HG02759 (cell line): ENCODE results near the gene MYL12B.
A peak's percentile ranks its signal among the peaks of the same experiment; 100 is the strongest.

Source experiments
- ATAC-seq: cut with Tn5 transposase; IDR thresholded peaks from one replicate; pipeline ENCODE4 v1.9.1; 2021; ENCODE audit warnings: mild to moderate bottlenecking, moderate library complexity; ENCODE audit not compliant: unreplicated experiment

The MYL12B gene

GRCh38 chr18:3234457-3234856, 27.5 kb upstream of the MYL12B start:
- ATAC-seq = no peak

DNA sequence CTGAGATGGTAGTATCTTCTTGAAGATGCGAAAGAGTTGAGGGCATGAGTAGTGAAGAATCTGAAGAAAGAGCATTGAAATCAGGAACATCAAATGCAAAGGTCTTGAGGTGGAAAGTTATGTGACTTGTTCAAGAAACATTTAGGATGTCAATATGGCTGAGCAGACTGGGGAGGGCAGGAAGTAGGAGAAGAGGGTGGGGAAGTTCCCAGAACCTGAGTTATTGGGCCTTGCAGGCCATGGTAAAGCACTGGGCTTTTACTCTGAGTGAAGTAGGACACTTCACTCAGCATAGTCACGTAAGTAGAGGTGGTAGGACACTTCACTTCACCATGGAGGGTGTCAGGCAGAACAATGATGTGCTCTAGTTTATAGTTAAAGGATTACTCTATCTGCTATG, 26.1 kb upstream of the MYL12B start:
- ATAC-seq = no peak

GRCh38 chr18:3236470-3236869, 25.5 kb upstream of the MYL12B start:
- no peak for ATAC-seq

GRCh38 chr18:3238742-3239141, 23.2 kb upstream of the MYL12B start:
- no peak for ATAC-seq

GRCh38 chr18:3245185-3245564, 16.8 kb upstream of the MYL12B start:
- no peak for ATAC-seq

GRCh38 chr18:3245853-3246634, 15.9 kb upstream of the MYL12B start:
- ATAC-seq = peak; percentile 46

DNA sequence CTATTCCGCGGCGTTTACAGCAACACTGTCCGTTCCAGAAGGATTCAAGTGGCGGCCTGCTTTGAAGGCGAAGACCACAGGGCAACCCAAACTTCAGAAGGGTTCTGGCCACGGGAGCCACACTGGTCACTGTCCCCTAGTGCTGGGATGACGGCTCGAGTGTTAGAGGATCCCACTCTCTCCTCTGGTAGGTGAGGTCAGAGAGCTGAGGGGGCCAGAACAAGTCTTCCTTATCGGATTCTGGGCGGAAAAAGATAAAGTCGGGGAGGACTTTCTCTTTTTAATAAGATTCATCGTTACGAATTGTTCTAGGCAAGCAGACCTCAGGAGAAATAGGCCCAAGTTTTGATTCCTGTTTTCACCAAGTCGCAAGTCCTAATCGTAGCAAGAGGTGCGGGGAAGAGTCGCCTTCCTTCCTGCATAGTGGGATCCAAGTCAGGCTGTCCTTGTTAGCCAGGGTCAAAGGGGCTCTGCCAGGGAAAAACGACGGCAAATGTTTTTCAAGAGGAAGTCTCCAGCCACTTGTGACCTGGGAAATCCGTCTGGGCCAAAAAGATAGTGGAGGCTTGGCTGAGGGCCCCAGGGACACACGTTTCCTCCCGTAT, 15.2 kb upstream of the MYL12B start:
- no peak for ATAC-seq

GRCh38 chr18:3247240-3248061, 14.5 kb upstream of the MYL12B start, which contains the start of gene MYL12A:
TSS of gene MYL12A (plus strand) at chr18:3247801. CDS start at chr18:3253248, 5,447 bp downstream.
- peak; percentile 86 for ATAC-seq

DNA sequence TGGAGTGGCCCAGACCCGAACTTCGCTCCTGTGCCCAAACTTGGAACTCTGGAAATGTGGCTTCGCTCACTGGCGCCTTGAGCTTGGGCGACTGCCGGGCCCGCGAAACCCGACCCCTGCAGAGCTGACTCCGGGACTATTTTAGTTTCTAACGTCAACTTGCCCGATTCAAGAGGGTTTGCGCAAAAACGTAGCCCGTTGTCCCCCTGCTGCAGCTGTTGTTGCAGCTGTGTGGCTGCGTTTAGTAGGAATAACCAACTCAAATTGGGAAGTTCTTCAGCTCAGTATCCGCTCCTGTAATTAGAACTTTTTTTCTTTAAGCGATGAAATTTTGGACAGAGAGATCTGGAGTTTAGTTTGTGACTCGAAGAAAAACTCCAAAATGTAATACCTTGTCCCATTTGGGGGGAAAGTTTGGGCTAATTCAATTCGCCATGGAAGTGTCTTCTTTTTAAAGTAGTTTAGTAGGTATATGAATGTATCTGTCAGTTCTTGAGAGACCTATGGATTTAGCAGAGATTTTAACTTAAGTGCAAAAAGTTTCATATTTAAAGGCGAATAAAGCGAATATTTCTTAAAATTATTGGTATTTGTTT, 13.8 kb upstream of the MYL12B start:
- no peak for ATAC-seq

- ATAC-seq = no peak
Measured at GRCh38 chr18:3248658-3249359, 13.1 kb upstream of the MYL12B start.

GRCh38 chr18:3250237-3251107, 11.5 kb upstream of the MYL12B start:
- no peak for ATAC-seq

GRCh38 chr18:3251249-3251962, 10.5 kb upstream of the MYL12B start:
- ATAC-seq = no peak

- ATAC-seq = no peak
Measured at GRCh38 chr18:3251963-3252277, 10.0 kb upstream of the MYL12B start.

DNA sequence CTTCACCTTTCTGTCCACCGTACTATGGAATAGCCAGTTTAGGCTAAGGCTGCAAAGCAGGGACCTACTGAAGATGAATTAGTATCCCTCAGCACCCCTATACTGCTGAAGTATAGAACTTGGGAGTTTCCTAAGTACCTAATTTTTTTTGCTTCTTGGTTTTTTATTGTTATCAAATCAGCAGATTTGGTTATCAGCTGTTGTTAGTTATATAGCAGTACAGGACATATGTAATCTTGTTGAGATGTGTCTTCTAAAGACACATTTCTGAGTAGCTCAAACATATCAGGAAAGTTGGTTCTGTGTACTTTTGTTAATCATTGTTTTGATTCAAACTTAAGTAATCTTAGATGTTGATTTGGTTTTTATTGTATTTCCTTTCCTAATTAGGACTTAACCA, 9.1 kb upstream of the MYL12B start:
- ATAC-seq = no peak

DNA sequence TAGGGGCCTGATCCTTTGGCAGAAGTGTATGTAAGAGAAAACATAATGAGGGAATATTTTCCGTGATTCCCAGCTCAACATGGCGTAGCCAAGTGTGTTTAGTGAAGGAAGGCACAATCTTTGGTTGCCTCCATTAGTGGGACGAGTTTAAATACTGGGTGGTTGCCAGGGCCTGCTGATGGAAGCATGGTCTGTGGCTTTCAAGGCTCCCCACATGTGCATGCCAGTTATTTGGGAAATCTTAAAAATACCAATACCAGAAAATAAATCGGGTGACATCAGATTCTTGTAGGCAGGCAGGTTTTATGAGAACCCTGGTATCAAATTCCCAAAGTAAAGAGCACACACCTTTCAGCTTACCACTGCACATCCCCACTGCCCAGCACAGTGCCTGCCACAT, 7.2 kb upstream of the MYL12B start:
- ATAC-seq = no peak

DNA sequence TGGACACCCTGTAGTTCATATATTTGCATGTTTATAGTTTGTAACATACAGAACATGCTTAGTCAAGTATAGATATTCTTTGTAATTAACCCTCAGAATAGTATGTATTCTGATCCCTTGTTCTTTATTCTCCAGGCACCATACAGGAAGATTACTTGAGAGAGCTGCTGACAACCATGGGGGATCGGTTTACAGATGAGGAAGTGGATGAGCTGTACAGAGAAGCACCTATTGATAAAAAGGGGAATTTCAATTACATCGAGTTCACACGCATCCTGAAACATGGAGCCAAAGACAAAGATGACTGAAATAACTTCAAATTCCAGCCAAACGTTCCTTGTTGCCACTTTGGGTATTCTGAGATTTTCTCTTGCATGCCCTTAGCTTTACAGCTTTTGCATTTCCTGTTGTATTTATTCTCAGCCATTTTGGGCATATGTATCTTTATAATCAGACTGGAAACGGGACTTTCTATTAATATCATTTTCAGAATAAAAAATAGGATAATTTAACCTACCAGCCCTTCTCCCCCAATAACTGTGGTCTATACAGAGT, 6.2 kb upstream of the MYL12B start:
- no peak for ATAC-seq

DNA sequence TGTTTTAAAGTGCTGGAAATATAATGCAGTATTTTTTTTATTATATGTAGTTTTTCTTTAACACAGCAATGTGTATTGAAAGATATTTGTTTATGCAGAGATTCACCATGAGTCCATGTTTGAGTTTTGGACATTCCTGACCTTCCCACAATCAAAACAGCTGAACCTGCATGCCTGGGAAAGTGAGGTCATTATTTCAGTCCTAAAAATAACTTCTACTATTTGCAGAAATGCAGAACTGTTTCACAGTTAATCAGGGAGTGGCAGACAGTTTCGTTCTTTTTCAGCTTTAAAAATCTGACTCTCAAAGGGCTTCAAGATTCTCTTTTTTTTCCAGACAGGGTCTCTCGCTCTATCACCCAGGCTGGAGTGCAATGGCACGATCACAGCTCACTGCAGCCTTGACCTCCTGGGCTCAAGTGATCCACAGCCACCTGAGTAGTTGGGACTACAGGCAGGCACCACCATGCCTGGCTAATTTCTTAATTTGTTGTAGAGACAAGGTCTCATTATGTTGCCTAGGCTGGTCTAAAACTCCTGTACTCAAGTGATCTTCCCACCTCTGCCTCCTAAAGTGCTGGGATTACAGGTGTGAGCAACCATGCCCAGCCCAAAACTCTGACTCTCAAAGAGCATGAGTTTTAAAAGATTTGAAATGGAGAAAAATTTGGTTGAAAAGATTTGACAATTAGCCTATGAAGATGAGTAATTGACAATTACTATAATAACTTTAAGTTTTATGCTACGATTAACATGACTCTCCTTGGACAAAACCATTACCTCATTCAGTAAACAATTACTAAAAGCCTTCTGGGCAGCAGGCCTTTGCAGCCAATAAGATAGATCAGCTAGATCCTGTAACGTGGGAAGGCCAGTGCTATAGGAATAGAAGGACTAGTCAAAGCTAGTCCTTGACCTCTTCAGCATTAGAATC, 5.0 kb upstream of the MYL12B start:
- no peak for ATAC-seq

GRCh38 chr18:3257627-3258120, 4.3 kb upstream of the MYL12B start:
- ATAC-seq = no peak
